ENCODE measurements around the gene EPB41L1.

- TF ChIP-seq POLR2A (IDR thresholded peaks at IDR 0.05) (no peak), CTCF (IDR thresholded peaks at IDR 0.05) (no peak)
Observed at GRCh38 chr20:36197271-36197670, 42.7 kb downstream of the EPB41L1 start.

All from heart left ventricle (tissue), 13 donors.